ENCODE results near the gene TRMT10A. TPM values are rescaled to one million over a fixed set of nuclear protein-coding genes. Genes with fewer than 3 reads are reported as not detected.

TRMT10A gene
- total and polyA plus RNA-seq, 2 experiments from 2014 or later, result 4.7 to 5.3 TPM

- H3K27ac ChIP-seq (ENCODE audit: low read depth), result no peak overlapping the region
- H3F3A ChIP-seq (replicated peaks; ENCODE audit: low read depth), result no peaks in the 10 kb centered on the region
- no peak overlapping the region for H3K4me2 ChIP-seq
- no peaks in the 10 kb centered on the region for H4K20me1 ChIP-seq (replicated peaks; ENCODE audit: insufficient read depth)
- H3K27me3 ChIP-seq (ENCODE audit: insufficient read depth), result no peaks in the 10 kb centered on the region
- no peaks in the 10 kb centered on the region for H3K27me3 Mint-ChIP-seq (ENCODE audit: insufficient read depth, low read depth, poor library complexity)
- H2AFZ ChIP-seq, result no peak overlapping the region
- ATAC-seq (no peak), DNase-seq (ENCODE audit: low spot score) (no peak)
- H3K9me2 ChIP-seq (ENCODE audit: insufficient read depth), result no peaks in the 10 kb centered on the region
- peaks cover 9% of the 10 kb centered on the region for H3K4me1 Mint-ChIP-seq
- no peaks in the 10 kb centered on the region for H3K9me3 Mint-ChIP-seq
- H3K4me1 ChIP-seq (ENCODE audit: insufficient read depth), result peaks cover 9% of the 10 kb centered on the region; the same call in 1 of the 2 replicates
- H3K27ac Mint-ChIP-seq, result no peak overlapping the region
- no peak overlapping the region for H3K4me3 Mint-ChIP-seq
- no peaks in the 10 kb centered on the region for H3K36me3 ChIP-seq (ENCODE audit: insufficient read depth)
- no peaks in the 10 kb centered on the region for H3K79me2 ChIP-seq (replicated peaks; ENCODE audit: insufficient read depth)
- TF ChIP-seq EZH2 (IDR thresholded peaks at IDR 0.05; ENCODE audit: low read depth, unreplicated experiment), result no peak
- TF ChIP-seq CREB1 (CRISPR knock-in tag; IDR thresholded peaks at IDR 0.05; ENCODE audit: low read depth), result no peak
- no peak overlapping the region for H3K4me3 ChIP-seq
- no peaks in the 10 kb centered on the region for H3K36me3 Mint-ChIP-seq (ENCODE audit: low read depth)
Measured at GRCh38 chr4:99572527-99573240, 8.8 kb upstream of the TRMT10A start.

- Mint-ChIP-seq H3K4me1 (peaks cover 9% of the 10 kb centered on the region), H3K36me3 (ENCODE audit: low read depth) (no peaks in the 10 kb centered on the region), H3K27ac (no peak overlapping the region), H3K27me3 (ENCODE audit: insufficient read depth, low read depth, poor library complexity) (no peaks in the 10 kb centered on the region), H3K4me3 (no peak overlapping the region), H3K9me3 (no peaks in the 10 kb centered on the region)
- Histone ChIP-seq H3K4me2 (no peak overlapping the region), H3K4me1 (ENCODE audit: insufficient read depth) (peaks cover 9% of the 10 kb centered on the region; the same call in 1 of the 2 replicates), H3K27ac (ENCODE audit: low read depth) (no peak overlapping the region), H3K4me3 (no peak overlapping the region), H2AFZ (no peak overlapping the region), H3K9me2 (ENCODE audit: insufficient read depth) (no peaks in the 10 kb centered on the region), H3K79me2 (replicated peaks; ENCODE audit: insufficient read depth) (no peaks in the 10 kb centered on the region), H3K27me3 (ENCODE audit: insufficient read depth) (no peaks in the 10 kb centered on the region), H4K20me1 (replicated peaks; ENCODE audit: insufficient read depth) (no peaks in the 10 kb centered on the region), H3K36me3 (ENCODE audit: insufficient read depth) (no peaks in the 10 kb centered on the region), H3F3A (replicated peaks; ENCODE audit: low read depth) (no peaks in the 10 kb centered on the region)
- no peak for DNase-seq (ENCODE audit: low spot score)
- ATAC-seq, result no peak
- no peak for TF ChIP-seq EZH2 (IDR thresholded peaks at IDR 0.05; ENCODE audit: low read depth, unreplicated experiment)
- no peak for TF ChIP-seq ETS1 (IDR thresholded peaks at IDR 0.05)
- TF ChIP-seq CREB1 (CRISPR knock-in tag; IDR thresholded peaks at IDR 0.05; ENCODE audit: low read depth), result no peak
- TF ChIP-seq NANOG (IDR thresholded peaks at IDR 0.05; ENCODE audit: borderline replicate concordance), result no peak
- TF ChIP-seq EZH2phosphoT487 (IDR thresholded peaks at IDR 0.05; ENCODE audit: unreplicated experiment), result no peak
- TF ChIP-seq, protein P1, sequence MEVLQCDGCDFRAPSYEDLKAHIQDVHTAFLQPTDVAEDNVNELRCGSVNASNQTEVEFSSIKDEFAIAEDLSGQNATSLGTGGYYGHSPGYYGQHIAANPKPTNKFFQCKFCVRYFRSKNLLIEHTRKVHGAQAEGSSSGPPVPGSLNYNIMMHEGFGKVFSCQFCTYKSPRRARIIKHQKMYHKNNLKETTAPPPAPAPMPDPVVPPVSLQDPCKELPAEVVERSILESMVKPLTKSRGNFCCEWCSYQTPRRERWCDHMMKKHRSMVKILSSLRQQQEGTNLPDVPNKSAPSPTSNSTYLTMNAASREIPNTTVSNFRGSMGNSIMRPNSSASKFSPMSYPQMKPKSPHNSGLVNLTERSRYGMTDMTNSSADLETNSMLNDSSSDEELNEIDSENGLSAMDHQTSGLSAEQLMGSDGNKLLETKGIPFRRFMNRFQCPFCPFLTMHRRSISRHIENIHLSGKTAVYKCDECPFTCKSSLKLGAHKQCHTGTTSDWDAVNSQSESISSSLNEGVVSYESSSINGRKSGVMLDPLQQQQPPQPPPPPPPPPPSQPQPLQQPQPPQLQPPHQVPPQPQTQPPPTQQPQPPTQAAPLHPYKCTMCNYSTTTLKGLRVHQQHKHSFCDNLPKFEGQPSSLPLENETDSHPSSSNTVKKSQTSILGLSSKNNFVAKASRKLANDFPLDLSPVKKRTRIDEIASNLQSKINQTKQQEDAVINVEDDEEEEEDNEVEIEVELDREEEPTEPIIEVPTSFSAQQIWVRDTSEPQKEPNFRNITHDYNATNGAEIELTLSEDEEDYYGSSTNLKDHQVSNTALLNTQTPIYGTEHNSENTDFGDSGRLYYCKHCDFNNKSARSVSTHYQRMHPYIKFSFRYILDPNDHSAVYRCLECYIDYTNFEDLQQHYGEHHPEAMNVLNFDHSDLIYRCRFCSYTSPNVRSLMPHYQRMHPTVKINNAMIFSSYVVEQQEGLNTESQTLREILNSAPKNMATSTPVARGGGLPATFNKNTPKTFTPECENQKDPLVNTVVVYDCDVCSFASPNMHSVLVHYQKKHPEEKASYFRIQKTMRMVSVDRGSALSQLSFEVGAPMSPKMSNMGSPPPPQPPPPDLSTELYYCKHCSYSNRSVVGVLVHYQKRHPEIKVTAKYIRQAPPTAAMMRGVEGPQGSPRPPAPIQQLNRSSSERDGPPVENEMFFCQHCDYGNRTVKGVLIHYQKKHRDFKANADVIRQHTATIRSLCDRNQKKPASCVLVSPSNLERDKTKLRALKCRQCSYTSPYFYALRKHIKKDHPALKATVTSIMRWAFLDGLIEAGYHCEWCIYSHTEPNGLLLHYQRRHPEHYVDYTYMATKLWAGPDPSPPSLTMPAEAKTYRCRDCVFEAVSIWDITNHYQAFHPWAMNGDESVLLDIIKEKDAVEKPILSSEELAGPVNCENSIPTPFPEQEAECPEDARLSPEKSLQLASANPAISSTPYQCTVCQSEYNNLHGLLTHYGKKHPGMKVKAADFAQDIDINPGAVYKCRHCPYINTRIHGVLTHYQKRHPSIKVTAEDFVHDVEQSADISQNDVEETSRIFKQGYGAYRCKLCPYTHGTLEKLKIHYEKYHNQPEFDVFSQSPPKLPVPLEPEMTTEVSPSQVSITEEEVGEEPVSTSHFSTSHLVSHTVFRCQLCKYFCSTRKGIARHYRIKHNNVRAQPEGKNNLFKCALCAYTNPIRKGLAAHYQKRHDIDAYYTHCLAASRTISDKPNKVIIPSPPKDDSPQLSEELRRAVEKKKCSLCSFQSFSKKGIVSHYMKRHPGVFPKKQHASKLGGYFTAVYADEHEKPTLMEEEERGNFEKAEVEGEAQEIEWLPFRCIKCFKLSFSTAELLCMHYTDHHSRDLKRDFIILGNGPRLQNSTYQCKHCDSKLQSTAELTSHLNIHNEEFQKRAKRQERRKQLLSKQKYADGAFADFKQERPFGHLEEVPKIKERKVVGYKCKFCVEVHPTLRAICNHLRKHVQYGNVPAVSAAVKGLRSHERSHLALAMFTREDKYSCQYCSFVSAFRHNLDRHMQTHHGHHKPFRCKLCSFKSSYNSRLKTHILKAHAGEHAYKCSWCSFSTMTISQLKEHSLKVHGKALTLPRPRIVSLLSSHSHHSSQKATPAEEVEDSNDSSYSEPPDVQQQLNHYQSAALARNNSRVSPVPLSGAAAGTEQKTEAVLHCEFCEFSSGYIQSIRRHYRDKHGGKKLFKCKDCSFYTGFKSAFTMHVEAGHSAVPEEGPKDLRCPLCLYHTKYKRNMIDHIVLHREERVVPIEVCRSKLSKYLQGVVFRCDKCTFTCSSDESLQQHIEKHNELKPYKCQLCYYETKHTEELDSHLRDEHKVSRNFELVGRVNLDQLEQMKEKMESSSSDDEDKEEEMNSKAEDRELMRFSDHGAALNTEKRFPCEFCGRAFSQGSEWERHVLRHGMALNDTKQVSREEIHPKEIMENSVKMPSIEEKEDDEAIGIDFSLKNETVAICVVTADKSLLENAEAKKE (CRISPR knock-in tag; IDR thresholded peaks at IDR 0.05), result no peak
Measured at GRCh38 chr4:99571883-99572282, 8.0 kb upstream of the TRMT10A start.

All from GM23338 (cell line).